Epithelial cell of esophagus (primary cell): ENCODE measurements around the gene TRIP10.

Experiments
- DNase-seq: peaks from one replicate; pipeline ENCODE4 v3.0.0; 2010; ENCODE audit warnings: low read depth
- H3K4me3 ChIP-seq: 2 replicates; pipeline ENCODE4 v1.5.1; 2011; ENCODE audit warnings: mild to moderate bottlenecking, low read length, control low read depth
- CTCF ChIP-seq: IDR thresholded peaks from 2 replicates; pipeline ENCODE4 v1.5.1; 2011; ENCODE audit warnings: low read depth, mild to moderate bottlenecking, low read length, control low read depth, inconsistent platforms; ENCODE audit not compliant: insufficient read depth; ENCODE audit errors: missing control alignments

The TRIP10 gene

DNA sequence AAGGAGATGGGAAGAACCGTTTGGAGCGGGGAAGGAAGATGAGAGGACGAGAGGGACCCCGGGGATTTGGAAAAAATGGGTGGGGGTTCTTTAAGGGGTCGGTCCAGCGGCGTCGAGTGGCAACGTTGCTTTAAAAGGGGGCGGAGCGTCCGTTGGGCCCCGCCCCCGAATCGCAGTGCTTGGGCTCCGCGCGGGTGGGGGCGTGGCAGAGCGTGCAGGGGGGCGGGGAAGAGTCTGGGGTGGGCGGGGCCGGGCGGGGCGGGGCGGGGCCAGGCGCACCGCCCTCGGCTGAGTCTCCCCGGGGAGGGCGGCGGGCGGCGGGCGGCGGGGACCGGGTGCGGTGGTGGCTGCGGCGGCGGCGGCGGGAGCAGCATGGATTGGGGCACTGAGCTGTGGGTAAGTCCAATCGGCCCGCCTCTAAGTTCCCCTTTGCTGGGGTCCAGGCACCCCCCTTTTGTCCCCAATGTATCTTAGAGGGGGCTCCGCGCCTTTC, at the start of gene TRIP10:
Gene TRIP10, plus strand, starts transcription at position 291 of the 493 bp plus-strand sequence. Its CDS starts 82 bp downstream, at position 373.
- DNase-seq, result peak; percentile 78
- no peak for TF ChIP-seq CTCF
- H3K4me3 ChIP-seq, result peak within 1 kb of the TSS; percentile 81

DNA sequence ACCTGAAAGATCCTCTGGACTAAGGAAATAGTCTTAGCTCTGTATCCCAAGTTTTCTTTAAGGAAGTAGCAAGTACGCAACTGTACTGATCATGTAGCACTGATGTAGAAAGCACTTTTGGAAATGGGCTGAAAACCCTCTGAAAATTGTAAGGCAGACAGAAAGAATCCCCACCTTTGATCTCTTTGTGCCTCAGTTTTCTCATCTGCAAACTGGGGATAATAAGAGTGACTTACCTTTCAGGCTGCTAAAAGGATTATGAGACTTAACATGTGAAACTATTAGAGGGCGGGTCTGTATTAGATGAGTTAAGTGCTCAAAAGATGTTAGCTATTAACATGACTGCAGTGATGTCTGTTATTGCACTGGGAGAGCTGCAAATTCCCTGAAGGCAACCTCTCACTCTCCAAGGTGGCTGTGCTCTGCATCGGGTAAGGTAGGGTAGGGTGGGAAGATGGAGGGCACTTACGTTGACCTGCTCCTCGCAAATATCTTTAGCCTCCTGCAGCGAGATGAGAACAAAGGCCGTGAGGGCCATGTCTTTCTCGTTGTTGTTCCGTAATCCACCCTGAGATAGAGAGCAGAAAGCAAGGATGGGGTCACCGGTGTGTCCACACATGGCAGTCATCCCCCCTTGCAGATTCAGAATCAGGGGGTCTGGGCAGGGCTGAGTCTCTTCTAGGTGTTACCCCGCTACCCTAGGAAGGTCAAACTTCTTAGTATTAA, 49.2 kb upstream of the TRIP10 start:
- no peak for DNase-seq
- H3K4me3 ChIP-seq, result no peak overlapping the region
- TF ChIP-seq CTCF, result no peak

- TF ChIP-seq CTCF, result no peak
- DNase-seq, result no peak
- H3K4me3 ChIP-seq, result no peak overlapping the region
Measured at GRCh38 chr19:6691342-6691741, 48.1 kb upstream of the TRIP10 start.

- no peak for TF ChIP-seq CTCF
- H3K4me3 ChIP-seq, result no peak overlapping the region
- DNase-seq, result no peak
Measured at GRCh38 chr19:6692027-6692426, 47.5 kb upstream of the TRIP10 start.

- TF ChIP-seq CTCF, result no peak
- H3K4me3 ChIP-seq, result no peak overlapping the region
- no peak for DNase-seq
Measured at GRCh38 chr19:6693056-6693471, 46.4 kb upstream of the TRIP10 start.

DNA sequence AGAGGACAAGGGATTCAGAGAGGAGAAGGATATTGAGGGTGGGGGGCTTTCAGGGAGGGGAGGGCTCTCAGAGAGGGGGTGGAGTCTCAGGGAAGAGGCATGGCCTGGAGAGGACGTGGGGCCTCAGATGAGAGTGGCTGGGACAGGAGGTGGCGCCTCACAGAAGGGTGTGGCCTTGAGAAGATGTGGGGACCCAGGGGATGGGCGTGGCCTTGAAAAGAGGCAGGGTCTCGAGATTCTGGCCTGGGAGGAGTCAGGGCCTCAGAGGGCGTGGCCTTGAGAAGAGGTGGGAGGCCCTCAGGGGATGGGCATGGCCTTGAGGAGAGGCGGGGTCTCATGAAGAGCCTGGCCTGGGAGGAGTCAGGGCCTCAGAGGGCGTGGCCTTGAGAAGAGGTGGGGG, 45.8 kb upstream of the TRIP10 start:
- DNase-seq, result no peak
- TF ChIP-seq CTCF, result no peak
- H3K4me3 ChIP-seq, result no peak overlapping the region
